Posterior cingulate gyrus (tissue), 11 donors: ENCODE measurements around the gene DAPK2.
A peak's percentile ranks its signal among the peaks of the same experiment; 100 is the strongest.
"Not testable (repeated sequence)": the region's sequence is repeated elsewhere in the genome, so short reads cannot be mapped to it uniquely, and the experiment has no call there.

ENCODE experiments used
- DNase-seq, 10 donors: peaks; one replicate each; pipeline versions ENCODE4 v3.0.0 to v3.0.0-alpha.2; 2020 to 2021; ENCODE audit warnings: mixed read lengths in 3 of 10
- intact Hi-C: fragments of 100-400 bp; cut with DNase I; formaldehyde crosslinking; loops from one replicate; pipeline ENCODE4 v1.15.1; 2023

Gene DAPK2

DNA sequence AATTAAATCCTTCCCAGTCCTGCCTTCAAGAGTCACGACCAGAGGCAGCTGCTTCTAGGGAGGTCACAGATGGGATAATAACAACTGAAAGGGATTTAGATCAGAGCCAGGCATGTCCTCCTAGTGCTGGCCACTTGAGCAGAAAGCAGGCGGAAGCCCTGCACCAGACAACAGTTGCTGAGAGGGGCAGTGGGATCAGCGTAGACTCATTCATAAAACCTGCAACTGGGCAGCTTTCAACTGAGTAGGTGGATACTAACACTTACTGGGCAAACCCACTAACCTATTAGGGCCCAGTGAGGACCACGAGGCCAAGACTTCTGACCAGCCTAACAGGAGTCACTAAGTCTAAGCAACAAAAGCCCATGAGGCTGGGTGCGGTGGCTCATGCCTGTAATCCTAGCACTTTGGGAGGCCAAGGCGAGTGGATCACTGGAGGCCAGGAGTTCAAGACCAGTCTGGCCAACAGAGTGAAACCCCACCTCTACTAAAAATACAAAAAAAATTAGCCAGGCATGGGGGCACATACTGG lies 67.0 kb downstream of the DAPK2 start:
- DNase-seq: no peak
- intact Hi-C loops: no loop called here

DNA sequence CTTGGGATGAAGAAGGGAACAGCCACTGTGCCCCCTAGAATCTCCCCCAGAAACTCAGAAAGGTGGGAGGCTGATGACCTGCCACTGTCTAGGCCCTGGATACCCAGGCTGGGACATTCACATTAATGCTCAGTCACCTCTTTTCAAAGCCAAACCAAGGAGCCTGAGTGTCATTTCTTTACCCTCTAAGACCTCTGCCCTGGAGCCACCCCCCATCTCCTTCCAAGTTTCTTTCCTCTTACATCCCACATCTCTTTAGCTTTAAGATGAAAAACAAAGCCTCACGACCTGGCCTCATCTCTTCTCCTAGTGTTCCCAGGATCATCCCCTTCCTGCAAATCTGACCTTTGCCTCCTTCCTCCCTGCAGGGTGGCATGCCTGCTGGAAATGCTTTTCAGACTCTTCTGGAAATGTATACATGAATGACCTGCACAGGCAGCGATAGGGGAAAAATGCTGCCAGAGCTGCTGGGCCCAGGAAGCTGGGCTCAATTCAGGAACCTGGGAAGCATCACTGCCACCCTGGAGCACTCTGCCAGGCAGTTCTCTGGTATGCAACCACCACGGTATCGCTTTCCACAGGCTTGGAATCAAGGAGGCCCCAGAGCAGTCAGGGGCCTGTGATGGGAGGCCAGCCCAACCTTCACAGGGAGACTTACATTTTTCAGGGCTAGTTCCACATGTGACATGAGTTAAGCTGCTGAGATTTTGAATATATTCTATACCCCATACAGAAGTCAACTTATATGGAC lies 67.6 kb downstream of the DAPK2 start:
- intact Hi-C loops: no loop called here
- no peak for DNase-seq

DNA sequence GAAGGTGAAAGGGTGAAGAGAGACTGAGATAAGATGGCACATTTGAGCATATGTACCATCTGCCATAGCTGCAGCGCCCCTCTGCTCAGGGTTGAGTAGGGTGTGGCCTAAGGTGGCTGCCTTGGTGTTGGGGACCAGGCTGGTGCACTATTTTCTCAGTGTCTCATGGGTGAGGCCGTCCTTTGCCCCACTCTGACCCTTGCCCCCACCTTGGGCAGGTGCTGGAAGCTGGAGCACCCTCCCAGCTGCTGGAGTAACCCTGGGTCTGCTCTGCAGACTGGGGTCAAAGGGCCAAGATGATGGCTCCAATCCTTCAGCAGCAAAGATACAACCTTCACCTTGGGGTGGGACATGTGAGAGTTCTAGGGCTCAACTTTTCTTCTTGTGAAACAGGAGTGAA lies 69.2 kb downstream of the DAPK2 start:
- intact Hi-C loops: no loop called here
- no peak for DNase-seq

DNA sequence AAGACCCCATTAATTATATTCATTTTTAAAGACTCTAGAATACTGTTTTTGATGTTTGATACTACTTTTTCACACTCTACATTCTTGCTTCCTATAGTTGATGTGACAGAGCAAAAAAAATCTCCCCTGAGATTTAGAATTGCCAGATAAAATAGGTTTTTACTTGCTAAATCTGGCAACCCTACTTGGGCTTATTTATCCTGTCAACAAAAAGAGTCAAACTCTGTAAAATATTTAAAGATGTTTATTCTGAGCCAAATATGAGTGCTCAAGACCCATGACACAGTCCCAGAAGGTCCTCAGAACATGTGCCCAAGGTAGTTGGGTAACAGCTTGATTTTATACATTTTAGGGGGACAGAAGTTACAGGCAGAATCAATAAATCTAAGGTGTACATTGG lies 72.3 kb downstream of the DAPK2 start:
- DNase-seq: no peak
- intact Hi-C loops: no loop called here

DNA sequence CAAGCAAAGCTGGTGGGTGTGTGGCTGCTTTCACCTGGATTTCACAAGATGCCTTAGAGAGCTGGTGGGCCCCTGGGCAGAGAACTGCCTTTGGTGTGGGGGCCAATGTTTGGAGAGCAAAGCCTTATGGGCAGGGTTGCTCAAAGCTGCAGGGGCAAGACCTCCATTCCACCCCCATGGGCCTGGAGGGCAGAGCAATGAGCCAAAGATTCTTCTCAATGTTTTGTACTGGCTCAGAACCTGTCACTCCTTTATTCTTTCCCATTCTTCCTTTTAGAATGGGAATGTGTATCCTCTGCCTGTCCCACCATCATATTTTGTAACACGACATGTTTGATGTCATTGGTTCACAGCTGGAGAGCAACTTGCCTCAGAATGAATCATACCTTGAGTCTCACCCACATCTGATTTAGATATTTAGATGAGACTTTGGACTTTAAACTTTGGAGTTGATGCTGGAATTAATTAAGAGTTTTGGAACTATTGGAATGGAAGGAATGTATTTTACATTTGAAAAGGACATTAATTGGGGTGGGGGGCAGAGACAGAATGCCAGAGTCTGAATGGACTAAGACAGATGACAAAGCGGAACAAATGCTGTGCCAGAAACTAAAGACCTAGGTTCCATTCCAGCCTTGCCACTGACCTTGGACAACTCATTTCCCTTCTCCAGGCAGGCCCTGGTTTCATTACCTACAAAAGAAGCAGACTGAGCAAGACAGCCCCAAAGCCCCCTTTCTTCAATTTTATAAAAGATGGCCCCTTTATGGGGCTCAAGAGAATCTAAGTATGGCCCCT lies 72.9 kb downstream of the DAPK2 start:
- intact Hi-C loops: no loop called here

DNA sequence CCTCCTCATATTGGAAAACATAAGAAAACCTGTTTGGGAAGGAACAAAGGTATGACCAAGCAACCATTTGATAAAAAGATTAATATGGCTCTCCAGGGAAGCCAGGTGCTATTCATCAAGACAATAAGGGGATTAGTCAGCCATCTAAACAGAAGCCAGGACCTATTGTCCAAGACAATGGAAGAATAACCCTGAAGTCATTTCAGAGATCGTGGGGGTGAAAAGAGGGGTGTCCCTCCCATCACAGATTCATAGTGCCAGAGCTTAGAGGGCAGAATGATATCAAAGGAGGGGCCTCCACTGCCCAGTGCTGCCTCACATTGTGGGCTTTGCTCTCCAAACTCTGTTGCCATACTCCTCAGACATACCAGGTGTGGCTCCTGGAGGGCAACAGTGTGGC lies 73.5 kb downstream of the DAPK2 start:
- intact Hi-C loops: no loop called here

More for the DNA sequence above, 72.9 kb downstream of the DAPK2 start:
- DNase-seq: peak in 1 of 10 donors; percentile 62

GRCh38 chr15:63971904-63972303 lies 74.4 kb downstream of the DAPK2 start:
- DNase-seq: no peak
- intact Hi-C loops: no loop called here

More for the DNA sequence above, 73.5 kb downstream of the DAPK2 start:
- no peak for DNase-seq

GRCh38 chr15:63971427-63971805 lies 74.9 kb downstream of the DAPK2 start:
- DNase-seq: peak in 1 of 10 donors; percentile 59

GRCh38 chr15:63970621-63971426 lies 75.5 kb downstream of the DAPK2 start:
- intact Hi-C loops: no loop called here
- no peak for DNase-seq

More at GRCh38 chr15:63971427-63971805, 74.9 kb downstream of the DAPK2 start:
- intact Hi-C loops: no loop called here

GRCh38 chr15:63969652-63970421 lies 76.4 kb downstream of the DAPK2 start:
- intact Hi-C loops: no loop called here
- peak in 1 of 10 donors; percentile 31 for DNase-seq

DNA sequence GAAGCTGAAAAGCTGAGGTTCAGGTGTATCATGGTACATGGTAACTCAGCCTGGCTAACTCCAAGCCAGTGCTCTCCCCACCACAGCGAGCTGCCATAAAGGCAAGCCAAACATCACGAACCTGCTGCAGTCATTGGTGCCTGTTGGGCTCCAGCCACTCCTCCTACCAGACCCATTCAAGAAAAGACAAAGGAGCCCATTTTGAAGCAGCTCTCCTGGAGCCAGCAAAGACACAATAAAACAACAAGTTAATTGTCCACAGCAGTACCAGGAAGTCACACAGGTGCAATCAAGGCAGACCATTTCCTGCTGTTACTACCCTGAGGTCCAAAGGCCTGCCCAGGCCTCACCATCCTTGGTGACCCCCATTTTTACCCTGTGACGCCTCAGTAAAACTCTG lies 77.6 kb downstream of the DAPK2 start:
- intact Hi-C loops: no loop called here
- peak in 2 of 10 donors; percentile 18 to 72 for DNase-seq

DNA sequence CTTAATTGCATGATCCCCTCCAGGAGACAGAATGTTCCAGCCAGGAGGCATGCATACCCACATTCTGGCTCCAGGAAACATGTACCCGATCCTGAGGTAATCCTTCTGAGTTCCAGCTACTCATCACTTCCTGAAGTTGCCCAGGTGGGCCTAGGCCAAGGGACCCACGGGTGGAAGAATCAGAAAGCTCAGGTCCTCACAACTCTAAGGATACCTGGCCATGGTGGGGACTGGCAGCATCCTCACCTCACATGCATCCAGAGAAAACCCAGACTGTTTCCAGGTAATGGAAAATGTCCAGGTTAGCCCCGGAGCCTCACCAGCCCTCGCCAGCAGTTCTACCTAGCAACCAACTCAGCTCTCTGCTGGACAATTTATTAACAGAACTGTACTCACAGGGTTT lies 78.2 kb downstream of the DAPK2 start:
- DNase-seq: no peak
- intact Hi-C loops: no loop called here

- intact Hi-C loops: no loop called here
- peak in 1 of 10 donors; percentile 8 for DNase-seq
Observed at GRCh38 chr15:63967616-63968015, 78.7 kb downstream of the DAPK2 start.

DNA sequence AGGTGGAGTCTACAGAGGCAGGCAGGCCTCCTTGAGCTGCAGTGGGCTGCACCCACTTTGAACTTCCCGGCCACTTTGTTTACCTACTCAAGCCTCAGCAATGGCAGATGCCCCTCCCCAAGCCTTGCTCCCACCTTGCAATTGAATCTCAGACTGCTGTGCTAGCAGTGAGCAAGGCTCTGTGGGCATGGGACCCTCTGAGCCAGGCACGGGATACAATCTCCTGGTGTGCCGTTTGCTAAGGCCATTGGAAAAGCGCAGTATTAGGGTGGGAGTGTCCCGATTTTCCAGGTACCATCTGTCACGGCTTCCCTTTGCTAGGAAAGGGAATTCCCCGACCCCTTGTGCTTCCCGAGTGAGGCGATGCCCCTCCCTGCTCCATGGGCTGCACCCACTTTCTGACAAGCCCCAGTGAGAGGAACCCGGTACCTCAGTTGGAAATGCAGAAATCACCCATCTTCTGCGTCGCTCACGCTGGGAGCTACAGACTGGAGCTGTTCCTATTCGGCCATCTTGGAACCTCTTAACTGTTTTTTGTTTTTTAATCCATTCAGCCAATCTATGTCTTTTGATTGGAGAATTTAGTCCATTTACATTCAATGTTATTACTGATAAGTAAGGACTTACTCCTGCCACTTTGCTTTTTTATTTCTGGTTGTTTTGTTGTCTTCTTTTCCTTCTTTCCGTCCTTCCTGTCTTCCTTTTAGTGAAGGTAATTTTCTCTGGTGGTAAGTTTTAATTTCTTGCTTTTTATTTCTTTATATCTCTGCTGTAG lies 83.2 kb downstream of the DAPK2 start:
- intact Hi-C loops, DNase-seq: not testable (repeated sequence)

- intact Hi-C loops: no loop called here
- DNase-seq: no peak
Observed at GRCh38 chr15:63953524-63953923, 92.8 kb downstream of the DAPK2 start.

GRCh38 chr15:63950911-63951481 lies 95.3 kb downstream of the DAPK2 start:
- DNase-seq: no peak
- intact Hi-C loops: no loop called here

DNA sequence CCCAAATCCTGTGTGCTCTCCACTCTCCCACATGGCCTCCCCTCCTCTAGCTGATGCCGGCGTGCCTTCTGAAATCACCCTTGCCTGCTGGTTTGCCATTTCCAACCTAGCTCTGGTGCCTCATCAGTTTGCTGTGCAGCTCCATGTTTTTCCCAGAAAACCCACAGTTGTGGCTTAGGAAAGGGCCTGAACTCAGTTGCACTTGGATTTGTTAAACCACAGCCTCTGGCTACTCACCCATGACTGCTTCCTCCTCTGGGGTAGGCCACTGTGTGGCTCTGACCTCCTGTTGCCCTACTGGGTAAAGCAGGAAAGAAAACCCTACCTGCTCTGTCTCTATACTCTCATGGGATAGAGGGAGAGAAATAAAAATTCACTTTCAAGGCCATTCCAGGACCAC lies 97.3 kb downstream of the DAPK2 start:
- no peak for DNase-seq
- intact Hi-C loops: no loop called here

DNA sequence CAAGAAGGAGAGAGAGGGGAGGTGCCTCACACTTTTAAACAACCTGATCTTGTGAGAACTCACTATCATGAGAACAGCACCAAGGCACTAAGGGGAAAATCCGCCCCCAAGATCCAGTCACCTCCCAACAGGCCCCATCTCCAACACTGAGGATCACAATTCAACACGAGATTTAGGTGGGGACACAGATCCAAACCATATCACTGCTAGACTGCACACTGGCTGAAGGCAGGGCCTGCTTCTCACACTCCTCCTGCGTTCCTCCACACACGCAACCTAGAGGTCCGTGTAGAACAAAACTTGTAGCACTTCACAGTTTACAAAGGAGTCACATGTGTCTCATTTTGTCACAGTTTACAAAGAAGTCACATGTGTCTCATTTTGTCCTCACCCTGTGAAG lies 97.8 kb downstream of the DAPK2 start:
- peak in 1 of 10 donors; percentile 1 for DNase-seq
- intact Hi-C loops: no loop called here

DNA sequence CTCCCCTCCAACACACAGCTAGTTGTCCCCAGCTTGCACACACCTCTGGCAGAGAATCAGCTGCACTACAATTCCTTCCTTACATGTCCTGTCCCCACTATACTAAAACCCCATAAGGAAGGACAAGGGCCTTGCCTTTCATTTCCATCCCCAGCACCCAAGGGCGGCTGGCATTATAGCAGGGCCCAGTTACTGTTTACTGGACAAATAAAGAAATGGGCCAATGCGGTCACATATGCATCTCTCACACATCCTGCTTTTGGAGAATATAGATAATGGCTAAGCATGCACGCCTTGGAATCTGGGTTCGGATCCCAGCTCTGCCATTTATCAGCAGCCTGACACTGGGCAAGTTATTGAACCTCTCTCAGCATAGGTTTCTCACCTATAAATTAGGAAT lies 99.1 kb downstream of the DAPK2 start:
- intact Hi-C loops: no loop called here
- peak in 1 of 10 donors; percentile 55 for DNase-seq
